Activated gamma-delta T cell treated with anti-CD3 and anti-CD28 coated beads, Interleukin-2, amount 50 U/mL, for 16 hours (primary cell): ENCODE measurements around the gene UAP1L1.
"Not testable (repeated sequence)": the region's sequence is repeated elsewhere in the genome, so short reads cannot be mapped to it uniquely, and the experiment has no call there.

Experiments
- DNase-seq: peaks from one replicate; pipeline ENCODE4 v3.0.0-alpha.2; 2020; ENCODE audit warnings: low read depth

The UAP1L1 gene, protein sequence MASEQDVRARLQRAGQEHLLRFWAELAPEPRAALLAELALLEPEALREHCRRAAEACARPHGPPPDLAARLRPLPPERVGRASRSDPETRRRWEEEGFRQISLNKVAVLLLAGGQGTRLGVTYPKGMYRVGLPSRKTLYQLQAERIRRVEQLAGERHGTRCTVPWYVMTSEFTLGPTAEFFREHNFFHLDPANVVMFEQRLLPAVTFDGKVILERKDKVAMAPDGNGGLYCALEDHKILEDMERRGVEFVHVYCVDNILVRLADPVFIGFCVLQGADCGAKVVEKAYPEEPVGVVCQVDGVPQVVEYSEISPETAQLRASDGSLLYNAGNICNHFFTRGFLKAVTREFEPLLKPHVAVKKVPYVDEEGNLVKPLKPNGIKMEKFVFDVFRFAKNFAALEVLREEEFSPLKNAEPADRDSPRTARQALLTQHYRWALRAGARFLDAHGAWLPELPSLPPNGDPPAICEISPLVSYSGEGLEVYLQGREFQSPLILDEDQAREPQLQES

DNA sequence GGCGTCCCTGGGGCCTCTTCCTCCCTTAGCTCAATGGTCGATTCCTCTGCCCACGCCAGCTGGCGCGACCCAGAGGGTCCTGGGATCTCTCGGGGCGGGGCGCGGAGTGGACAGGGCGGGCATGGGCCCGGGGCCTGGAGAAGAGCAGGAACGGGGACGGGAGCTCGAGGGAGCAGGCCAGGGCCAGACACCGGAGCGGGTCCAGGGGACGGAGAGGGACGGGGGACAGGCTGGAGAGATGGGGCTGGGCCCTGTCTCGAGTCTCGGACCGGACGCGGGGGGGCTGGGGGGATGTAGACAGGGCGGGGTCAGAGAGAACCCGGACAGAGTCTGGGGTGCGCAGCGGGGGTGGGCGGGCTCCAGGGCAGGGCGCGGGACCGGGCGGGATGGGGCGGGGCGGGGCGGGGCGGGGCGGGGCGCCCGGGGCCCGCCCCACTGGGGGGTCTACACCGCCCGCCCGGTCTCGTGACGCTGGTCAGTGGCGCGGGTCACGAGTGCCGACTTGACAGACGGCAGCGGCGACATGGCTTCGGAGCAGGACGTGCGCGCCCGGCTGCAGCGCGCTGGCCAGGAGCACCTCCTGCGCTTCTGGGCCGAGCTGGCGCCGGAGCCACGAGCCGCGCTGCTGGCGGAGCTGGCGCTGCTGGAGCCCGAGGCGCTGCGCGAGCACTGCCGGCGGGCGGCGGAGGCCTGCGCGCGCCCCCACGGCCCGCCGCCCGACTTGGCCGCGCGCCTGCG is at the start of gene UAP1L1:
Gene UAP1L1, plus strand, starts transcription at position 508 of the 738 bp plus-strand sequence. Its CDS starts 16 bp downstream, at position 524.
- DNase-seq, result peak; percentile 20

DNA sequence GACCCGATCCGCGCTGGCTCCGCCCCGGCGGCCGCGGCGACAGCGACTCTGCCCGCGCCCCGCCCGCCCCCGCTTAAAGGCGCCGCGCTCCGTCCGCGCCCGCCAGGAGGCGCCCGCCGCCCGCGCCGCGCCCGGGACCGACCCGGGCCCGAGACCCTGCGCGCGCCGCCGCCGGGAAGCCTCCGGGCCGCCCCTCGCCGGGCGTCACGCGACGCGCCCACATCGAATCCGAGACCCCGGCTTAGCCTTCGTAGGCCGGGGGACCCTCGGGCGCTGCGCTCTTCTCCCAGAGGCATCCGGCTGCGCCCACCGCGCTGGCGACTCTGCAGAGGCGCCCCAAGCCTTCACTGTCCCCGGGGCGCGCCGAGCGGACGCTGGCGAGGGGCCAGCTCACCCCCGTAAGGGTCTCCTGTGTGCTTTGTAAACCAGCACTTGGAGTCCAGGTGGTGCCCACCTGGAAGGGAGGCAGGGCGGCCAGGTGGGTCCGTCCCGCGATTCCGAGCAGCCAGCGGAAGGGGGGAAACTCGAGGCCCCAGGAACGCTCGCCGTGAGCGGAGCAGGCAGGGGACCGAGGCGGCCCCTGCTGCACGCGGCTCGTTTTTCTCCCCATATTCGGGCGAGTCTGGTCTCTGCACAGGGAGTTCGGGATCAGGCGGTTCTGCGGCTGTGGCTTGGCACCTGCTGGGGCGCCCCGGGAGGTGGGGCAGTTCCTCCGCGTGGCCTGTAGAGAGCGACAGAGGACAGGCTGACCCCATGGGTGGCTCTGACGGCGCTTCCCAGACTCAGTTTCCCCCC is 48.9 kb upstream of the UAP1L1 start:
- peak; percentile 44 for DNase-seq

DNA sequence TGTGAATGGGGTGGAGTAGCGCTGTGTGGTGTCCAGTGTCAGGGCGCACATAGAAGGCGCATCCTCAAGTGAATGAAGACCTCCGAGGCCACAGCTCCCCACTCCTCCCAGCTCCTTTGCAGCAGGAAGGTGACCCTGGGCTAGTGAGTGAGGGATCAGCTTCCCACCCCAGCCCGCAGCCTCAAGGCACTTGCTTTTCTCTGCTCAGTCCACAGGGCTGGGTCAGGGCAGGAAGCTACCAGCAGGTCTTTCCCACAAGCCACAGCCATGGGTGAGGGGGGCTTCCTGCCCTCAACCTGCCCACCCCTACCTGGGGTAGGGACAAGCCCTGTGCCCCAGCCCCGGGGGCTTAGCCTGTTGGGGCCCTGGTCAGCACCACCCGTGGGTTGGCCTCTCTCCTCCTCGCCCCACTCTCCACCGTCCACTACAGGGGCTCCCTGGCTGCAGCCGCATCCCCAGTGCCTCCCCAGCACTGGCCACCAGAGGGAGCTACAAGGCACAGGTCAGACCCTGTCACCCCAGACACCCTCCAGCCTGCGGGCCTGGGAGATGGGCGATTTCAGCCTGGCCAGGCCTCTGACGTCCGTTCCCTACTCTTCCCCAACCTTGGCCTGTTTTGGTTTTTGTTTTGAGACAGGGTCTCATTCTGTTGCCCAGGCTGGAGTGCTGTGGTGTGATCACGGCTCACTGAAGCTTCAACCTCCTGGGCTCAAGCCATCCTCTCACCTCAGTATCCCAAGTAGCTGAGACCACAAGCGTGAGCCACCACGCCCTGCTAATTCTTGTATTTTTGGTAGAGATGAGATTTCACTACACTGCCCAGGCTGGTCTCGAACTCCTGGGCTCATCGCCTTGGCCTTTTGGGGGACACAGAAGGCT is 48.0 kb upstream of the UAP1L1 start:
- peak; percentile 61 for DNase-seq

DNA sequence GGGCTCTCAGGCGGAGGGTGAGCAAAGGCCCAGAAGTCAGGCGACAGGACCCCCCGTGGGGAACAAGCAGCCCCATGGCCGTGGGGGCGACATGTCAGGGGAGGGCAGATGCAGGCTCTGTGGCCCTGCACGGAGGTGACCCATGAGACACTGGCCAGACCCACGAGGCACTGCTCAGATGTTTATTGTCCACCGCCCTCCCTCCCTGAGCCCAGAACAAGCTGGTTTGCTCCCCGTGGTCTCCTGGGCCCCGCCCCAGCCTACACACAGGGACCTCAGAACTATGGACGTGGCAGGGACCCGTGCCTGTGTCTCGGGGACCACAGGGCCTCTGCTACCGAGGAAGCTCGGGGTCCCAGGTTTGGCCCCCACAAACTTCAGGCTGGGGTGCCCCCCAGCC is 47.3 kb upstream of the UAP1L1 start:
- DNase-seq, result no peak

DNA sequence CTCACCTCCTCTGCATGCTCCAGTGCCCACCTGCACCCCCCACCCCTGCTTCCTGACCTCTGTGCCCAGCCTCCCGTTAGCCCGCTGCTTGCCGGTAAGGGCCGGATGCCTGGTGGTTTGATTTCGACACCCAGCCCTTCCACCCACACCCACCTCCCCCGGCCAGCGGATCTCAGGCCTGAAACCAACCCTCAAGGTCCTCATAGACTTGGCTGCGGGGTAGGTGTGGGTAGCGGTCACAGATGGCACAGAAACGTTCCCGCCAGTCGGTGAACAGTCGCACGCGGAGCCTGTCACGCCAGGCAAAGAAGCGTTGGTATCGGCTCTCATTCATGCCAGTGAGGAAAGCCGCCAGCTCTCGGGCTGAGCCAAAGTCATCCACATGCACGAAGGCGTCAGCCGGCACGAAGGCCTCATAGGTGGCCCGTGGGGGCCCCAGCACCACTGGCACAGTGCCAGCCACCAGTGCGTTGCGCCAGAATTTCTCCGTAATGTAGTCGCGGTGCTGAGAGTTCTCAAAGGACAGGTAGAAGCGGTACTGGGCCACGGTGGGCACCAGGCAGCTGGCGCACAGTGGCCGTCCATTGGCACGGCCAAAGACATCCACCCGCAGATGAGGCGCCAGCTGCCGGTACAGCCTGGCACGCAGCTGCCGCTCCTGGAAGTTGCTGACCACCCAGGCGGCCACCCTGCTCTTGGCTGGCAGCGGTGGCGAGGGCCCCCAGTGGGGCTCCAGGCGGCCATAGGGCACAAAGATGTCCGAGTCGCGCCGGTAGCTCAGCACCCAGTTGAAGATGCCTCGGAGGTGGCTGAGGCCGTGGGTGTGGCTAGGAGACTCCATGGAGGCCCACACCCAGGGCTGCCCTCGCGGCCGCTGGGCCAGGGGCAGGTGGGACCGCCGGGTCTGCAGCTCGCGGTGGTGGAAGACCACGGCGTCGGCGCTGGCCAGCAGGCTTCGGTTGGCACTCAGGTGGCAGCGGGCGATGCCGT is 46.5 kb upstream of the UAP1L1 start:
- peak; percentile 33 for DNase-seq

DNA sequence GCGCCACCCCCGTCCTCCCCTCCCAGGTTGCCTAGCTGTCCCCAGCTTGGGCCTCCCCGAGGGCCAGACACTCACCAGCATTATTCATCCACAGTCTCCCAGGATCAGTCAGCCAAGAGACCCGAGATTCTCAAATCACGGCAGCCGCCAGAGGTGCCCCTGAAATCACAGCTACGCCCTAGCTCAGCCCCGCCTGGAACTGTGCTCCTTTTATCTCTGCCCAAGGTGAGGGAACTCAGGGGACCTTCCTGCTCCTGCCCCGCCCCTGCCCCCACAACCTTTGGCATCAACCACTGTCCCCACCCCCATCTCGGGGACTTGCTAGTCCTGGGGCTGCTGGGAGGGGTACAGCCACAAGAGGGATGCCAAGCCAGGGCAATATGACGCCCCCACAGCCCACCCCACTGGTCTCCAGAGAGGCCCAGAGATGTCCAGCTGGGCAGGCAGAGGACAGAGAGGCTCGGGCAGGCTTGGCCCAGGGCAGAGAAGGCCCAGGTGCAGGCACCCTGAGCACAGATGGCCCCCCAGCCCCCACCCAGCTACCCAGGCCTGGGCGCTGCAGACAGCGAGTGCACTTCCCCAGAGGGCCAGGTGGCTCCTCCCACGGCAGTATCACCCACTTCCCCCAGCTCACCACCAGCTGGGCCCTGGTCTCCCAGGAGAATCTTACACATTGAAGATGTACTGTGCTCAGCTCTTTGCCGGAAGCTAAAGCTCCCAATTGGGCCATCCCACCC is 45.2 kb upstream of the UAP1L1 start, which contains the start of gene FUT7:
Gene FUT7, minus strand, starts transcription at position 185 of the 737 bp plus-strand sequence. Its CDS starts 97 bp downstream, at position 88.
- DNase-seq, result no peak

DNA sequence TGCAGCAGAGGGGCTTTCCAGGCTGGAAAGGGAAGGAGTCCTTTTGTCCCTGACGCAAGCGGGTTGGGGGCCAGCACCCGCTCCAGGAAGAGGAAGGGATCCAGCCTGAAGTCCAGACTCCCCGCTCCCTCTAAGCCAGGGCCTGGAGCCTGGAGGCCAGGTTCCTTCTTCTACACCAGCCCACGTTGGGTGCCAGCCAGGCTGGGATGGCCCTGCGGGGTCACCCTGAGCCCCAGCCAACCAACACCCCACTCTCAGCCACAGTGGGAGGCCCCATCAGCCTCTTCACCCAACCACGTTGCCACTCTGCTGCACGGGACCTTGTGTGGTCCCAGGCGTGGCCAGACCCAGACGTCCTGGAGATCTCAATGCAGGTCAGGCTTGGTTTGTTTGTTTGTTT is 44.5 kb upstream of the UAP1L1 start:
- no peak for DNase-seq

DNA sequence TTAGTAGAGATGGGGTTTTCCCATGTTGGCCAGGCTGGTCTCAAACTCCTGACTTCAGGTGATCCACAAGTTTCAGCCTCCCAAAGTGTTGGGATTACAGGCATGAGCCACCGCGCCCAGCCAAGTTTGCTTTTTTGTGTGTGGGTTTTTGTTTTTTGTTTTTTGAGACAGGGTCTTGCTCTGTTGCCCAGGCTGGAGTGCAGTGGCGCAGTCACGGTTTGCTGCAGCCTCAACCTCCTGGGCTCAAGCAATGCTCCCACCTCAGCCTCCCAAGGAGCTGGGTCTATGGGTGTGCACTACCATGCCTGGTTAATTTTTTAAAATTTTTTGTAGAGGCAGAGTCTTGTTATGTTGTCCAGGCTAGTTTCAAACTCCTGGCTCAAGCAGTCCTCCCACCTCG is 43.8 kb upstream of the UAP1L1 start:
- not testable (repeated sequence) for DNase-seq

DNA sequence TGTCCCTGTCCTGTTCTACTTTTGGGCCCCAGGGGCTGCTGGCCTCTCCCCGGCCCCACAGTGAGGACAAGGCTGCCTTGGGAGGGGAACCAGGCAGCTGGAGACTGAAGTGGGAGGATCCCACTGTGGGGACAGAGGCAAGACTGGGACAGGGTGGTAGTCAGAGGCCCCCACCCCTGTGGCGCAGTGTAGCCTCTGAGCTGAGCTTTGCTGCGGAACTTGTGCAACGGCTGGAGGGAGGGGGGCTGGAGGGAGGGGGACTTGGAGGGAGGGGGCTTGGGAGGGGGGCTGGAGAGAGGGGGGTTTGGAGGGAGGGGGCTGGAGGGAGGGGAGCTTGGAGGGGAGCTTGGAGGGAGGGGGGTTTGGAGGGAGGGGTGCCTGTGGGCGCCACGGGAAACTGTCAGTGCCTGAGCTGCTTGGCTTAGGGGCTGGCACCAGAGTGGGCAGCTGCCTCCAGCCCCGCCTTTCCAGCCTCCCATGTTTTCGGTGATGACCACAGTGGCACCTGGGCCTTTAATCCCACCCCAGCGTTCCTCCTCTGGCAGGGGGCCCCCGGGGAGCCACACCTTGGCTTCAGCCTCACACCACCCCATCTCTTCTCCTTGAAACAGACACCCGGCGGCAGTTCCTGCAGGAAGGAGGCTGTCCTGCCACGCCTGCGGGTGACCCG is 43.1 kb upstream of the UAP1L1 start:
- DNase-seq, result no peak

DNA sequence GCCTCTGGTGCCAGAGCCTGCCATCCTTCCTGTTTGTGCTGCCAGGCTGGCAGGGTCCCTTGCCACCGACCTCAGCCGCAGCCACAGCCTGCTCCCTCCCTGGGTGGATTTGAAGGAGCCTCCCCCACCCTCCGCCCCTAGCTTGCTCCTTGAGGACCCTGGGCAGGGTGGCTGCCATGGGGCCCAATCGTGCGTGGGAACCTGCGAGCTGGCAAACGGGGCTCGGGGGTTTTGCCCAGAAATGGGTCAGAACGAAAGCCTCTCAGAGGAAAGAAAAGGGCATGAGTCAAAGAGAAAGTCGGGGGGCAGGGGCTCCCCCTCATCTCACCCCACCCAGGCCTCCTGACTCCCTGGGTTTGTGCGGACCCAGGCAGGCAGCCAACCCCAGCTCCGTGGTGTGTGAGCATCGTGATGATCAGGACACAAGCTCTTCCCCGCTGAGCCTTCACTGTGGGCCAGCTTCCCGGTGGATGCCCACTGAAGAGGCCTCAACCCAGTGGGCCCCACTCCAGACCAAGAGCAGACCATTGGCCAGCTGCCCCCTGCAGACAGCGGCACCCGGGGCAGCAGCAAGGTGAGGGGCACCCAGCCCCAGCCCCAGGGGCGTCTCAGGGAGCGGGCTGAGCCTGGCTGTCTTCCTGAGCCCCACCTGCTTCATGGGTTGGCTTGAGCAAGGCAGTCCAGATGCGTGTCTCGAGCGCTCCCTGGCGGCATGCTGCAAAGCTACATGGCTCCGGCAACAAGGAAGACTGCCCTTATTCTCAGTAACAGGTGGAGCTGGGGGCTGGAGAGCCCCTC is 42.4 kb upstream of the UAP1L1 start:
- peak; percentile 76 for DNase-seq

DNA sequence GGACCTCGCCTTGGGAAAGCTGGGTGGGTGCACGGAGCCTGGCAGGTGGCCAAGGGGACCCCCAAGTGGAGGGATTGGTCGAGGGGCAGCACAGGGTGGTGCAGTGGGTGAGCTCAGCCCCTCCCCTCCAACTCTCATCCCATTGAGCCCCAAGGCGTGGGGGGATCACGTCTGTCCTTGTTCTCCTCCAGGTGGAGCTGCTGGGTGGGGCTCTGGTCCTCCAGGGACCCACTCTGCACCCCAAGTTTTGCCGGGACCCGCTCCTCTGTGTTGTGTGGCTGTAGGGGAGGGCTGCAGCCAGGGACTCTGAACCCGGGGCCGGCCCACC is 41.8 kb upstream of the UAP1L1 start:
- DNase-seq, result no peak

DNA sequence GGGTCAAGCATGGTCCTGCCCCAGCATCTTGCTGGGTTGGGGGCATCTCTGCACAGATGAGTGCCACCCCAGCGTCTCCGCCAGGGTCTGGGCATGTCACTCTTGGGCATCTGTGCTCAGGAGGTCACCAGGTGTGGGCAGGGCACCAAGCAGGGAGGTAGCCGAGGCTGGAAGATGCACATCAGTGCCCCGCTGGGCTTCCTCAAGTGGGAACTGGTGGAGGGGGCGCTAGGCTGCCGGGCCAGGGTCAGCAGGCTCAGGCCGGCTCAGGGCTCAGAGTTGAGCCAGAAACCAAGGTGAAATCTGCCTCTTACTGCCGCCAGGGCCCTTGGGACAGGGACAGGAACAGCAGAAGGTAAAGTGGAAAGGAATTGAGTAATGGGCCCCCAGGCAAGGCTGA is 41.4 kb upstream of the UAP1L1 start:
- no peak for DNase-seq

DNA sequence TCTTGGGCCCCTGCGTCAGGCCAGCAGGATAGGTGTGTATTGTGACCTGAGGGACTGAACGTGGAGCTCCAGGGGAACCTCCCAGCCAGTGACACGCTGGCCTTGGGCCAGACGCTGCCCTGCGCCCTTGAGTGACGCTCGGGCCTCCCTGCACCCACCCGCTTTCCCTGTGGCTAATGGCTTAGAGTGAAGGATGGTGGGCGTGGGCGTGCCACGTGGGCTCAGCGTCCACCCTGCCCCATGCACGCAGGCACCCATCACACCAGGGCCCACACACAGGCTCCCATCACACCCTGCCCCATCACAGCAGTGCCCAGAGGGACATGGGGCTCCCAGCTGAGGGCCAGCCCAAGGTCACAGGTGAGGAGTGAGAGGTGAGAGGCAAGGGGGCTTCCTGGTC is 40.3 kb upstream of the UAP1L1 start:
- no peak for DNase-seq

DNA sequence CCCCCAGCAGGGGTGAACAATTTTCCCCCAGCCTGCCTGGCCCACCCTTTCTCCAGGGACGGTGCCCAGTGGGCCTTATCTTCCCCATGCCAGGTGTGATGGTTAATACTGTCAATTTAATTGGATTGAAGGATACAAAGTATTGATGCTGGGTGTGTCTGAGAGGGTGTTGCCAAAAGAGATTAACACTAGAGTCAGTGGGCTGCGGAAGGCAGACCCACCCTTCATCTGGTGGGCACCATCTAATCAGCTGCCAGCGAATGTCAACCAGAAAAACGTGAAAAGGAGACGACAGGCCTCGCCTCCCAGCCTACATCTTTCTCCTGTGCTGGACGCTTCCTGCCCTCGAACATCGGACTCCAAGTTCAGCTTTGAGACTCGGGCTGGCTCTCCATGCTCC is 39.8 kb upstream of the UAP1L1 start:
- DNase-seq, result no peak

DNA sequence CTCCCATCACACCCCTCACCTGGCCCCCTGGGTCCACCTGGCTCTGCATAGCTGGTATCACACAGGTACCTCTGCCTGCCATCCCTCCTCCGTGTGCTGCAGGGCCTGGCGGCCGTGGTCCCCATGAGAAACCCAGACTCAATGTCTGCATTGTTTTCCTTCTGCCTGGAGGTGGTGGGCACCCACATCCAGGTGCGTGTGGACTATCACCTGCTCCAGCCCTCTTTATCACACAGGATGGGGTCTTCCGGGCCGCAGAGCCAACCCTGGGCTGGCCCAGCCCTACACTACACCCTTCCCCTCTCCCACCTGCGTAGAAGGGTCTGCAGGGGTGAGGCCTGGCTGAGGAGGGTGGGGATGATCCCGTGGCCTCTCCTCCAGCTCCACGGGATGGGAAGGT is 38.4 kb upstream of the UAP1L1 start:
- DNase-seq, result no peak

DNA sequence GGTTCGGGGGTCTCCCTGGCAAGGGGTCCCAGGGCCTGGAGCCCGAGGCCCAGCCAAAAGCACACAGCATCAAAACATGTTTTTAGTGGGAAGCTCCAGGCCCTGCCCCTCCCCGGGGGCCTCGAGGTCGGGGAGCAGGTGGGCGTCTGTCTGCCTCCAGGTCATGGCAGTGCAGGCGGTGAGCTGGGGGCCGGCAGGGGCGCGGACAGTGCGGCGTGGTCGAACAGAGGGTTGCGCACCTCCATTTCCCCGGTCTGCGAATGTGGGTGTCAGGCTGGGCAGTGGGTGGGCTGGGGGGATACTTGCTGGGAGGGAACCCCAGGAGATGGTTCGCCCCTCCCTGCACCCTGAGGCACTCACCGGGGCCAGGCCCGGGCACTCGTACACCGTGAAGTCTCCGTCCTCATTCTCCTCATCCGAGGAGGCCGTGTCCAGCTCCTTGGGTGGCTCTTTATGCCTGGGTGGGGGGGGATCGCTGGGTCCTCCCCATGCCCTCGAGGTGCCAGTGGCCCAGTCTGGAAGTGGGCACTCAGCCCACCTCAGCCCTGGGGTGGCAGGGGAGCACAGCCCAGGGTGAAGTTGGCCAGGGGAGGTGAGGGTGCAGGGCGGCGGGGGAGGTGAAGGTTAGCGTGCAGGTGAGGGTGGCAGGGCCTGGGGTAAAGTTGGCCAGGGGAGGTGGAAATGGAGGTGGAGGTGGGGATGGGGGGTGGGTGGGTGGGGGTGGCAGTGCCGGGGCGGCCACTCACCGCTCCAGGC is 37.5 kb upstream of the UAP1L1 start:
- DNase-seq, result no peak

DNA sequence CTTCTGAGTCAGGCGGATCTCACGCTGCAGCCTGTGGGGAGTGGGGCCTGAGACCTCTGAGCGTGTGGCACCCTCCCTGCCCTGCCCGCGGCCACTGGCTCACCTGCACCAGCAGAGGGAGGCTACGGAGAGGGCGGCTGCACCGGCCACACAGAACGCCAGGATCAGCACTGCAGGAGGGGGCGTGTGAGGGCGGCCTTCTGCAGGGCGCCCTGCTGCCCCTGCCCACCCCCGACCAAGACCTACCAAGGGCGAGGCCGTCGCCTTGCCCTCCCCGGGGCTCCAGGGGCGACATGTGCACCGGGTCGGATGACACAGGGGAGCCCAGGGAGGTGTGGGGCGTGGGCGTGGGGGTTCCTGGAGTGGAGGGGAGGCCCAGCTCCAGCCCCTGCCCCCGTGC is 36.7 kb upstream of the UAP1L1 start:
- DNase-seq, result no peak
